Aorta (tissue), 5 donors: Measurements from ENCODE around the gene HACD4. TPM values are rescaled to one million over a fixed set of nuclear protein-coding genes. Genes with fewer than 3 reads are reported as not detected.
"Not testable (repeated sequence)": the region's sequence is repeated elsewhere in the genome, so short reads cannot be mapped to it uniquely, and the experiment has no call there.

Source experiments
- ATAC-seq: fragments of 200-7000 bp; cut with Tn5 transposase; one replicate; pipeline ENCODE4 v1.9.1; 2022; ENCODE audit warnings: moderate library complexity; ENCODE audit not compliant: low FRiP score
- DNase-seq, 2 donors: peaks; one replicate each; pipeline ENCODE4 v3.0.0-alpha.2; 2020
- H3K27ac ChIP-seq, 2 donors: one replicate each; pipeline ENCODE4 v1.5.1; 2013; ENCODE audit warnings: low read length in 2 of 2, mild to moderate bottlenecking in 2 of 2, moderate library complexity in 2 of 2, control low read depth in 1 of 2, inconsistent platforms in 1 of 2, low read depth in 1 of 2
- H3K27me3 ChIP-seq, 2 donors: one replicate each; pipeline ENCODE4 v1.6.1; 2013; ENCODE audit warnings: control low read depth in 1 of 2, low read length in 1 of 2, mild to moderate bottlenecking in 1 of 2, moderate library complexity in 1 of 2; ENCODE audit not compliant: insufficient read depth in 2 of 2, control insufficient read depth in 1 of 2
- H3K36me3 ChIP-seq, 2 donors: one replicate each; pipeline ENCODE4 v1.6.1; 2013; ENCODE audit warnings: control low read depth in 1 of 2, low read length in 1 of 2, mild to moderate bottlenecking in 1 of 2; ENCODE audit not compliant: insufficient read depth in 2 of 2, control insufficient read depth in 1 of 2
- H3K4me1 ChIP-seq, 2 donors: one replicate each; pipeline ENCODE4 v1.6.1; 2013; ENCODE audit warnings: low read length in 2 of 2, control low read depth in 1 of 2, mild to moderate bottlenecking in 1 of 2, moderate library complexity in 1 of 2; ENCODE audit not compliant: insufficient read depth in 2 of 2, control insufficient read depth in 1 of 2
- H3K4me3 ChIP-seq, 2 donors: one replicate each; pipeline ENCODE4 v1.5.1; 2013; ENCODE audit warnings: low read length in 2 of 2, control low read depth in 1 of 2, mild to moderate bottlenecking in 1 of 2
- H3K9me3 ChIP-seq: one replicate; pipeline ENCODE4 v1.6.1; 2013; ENCODE audit warnings: mild to moderate bottlenecking, low read length; ENCODE audit not compliant: control insufficient read depth
- WGBS, 2 donors: extraction: QIAGEN DNeasy Blood & Tissue Kit; methylation state at CpG; one replicate each; pipeline ENCODE4 v1.1.7; 2013; 5-methylcytosine and 5-hydroxymethylcytosine counted together
- intact Hi-C, 2 donors: fragments of 100-400 bp; cut with DNase I; formaldehyde crosslinking; loops; one replicate each; pipeline versions ENCODE4 v1.14.2 to v1.15.0; 2022
- polyA plus RNA-seq, 2 donors: library from polyadenylated mRNA; stranded (reverse); fragments of 200-250 nt; gene quantifications; one replicate each; pipeline ENCODE4 v1.2.3, GENCODE V29; 2013
- total RNA-seq, 2 donors: library from RNA; stranded (reverse); fragmentation: NEBNext Ultra II Directional; extraction: Animal tissue kit (Norgen Biotek cat#: 25700); gene quantifications; one replicate each; pipeline ENCODE4 v1.2.1, GENCODE V29; 2021
- donor health status: healthy with polysubstance abuse.
- donor health status: Bipolar disorder and iron deficiency.
- donor health status: DM: no; HTN: no; CAD: no.
- donor health status: DM: no; HTN: no; CAD: no.
- donor health status: DM: yes; HTN: yes; CAD: no.

HACD4 gene
- total and polyA plus RNA-seq, 4 donors: 1.3 to 6.8 (median 4.3) TPM

DNA sequence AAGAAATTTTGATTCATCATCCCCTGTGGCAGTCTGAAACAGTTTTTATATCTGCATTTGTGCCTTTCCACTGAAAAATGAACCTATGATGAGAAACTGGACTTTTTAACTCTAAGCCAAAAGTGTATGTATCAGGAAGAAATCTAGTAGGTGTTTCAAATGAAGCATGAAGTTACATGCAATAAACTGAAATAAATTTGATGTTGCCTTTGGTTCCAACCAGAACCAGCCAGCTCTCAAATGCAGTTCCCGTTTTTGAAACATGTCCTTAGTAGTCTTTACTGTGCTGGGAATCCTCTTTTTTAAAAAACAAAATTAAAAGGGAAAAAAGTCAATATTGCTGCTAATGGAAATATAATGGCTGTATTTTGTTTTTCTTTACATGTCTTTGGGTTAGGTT is 43.9 kb downstream of the HACD4 start:
- Histone ChIP-seq H3K36me3 (peaks cover 0 to 1% of the 10 kb centered on the region in 2 donors), H3K4me3 (no peak overlapping the region), H3K9me3 (no peaks in the 10 kb centered on the region), H3K27me3 (no peaks in the 10 kb centered on the region), H3K27ac (no peak overlapping the region), H3K4me1 (peaks cover 0 to 8% of the 10 kb centered on the region in 2 donors)
- ATAC-seq (no peak), DNase-seq (no peak)
- intact Hi-C loops: loop anchor here in 1 of 2 donors (10.0 kb wide), 1 partner anchor 97 kb away; no protein-coding TSS in a partner anchor
- 25 to 26% methylated on average over 1 of the region's 1 CpG for WGBS, 2 donors

DNA sequence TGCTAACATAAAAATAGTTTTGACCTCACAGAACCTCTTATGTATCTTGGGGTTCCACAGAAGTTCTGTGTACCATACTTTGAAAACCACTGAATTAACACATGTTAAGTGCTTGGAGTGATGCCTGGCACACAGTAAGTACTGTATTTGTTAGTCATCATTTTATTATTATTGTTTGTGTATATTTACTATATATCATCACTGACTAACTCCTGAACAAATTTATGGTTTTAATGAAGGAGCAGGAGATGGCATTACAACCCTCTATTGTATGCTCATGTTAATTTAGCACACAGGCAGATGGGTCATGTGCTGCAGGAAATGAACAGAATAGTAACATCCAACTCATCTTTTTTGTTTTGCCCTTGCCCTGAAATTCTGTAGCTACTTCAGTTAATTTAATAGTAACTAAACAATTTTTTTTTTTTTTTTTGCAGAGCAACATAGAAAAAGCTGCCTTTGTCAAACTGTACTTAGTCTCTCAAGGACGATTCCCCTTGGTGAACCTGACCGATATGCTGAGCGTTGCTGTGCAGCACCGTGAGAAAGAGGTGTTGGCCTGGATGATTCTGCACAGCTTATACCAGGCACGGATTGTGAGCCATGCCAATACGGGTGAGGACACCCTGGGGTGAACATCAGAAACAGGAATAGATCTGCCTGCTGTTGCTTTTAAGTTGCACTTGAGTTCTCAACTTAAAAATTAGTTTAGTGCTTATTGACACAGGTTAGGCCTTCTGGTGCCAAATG is 45.4 kb downstream of the HACD4 start:
- no peak overlapping the region for H3K4me3 ChIP-seq
- H3K9me3 ChIP-seq: no peaks in the 10 kb centered on the region
- H3K27ac ChIP-seq: no peak overlapping the region
- intact Hi-C loops: loop anchor here in 1 of 2 donors (10.0 kb wide), 1 partner anchor 99 kb away; no protein-coding TSS in a partner anchor
- ATAC-seq: no peak
- WGBS, 2 donors: 94 to 95% methylated on average over 6 of the region's 6 CpGs
- peaks cover 0 to 8% of the 10 kb centered on the region in 2 donors for H3K4me1 ChIP-seq
- DNase-seq: no peak
- no peaks in the 10 kb centered on the region for H3K27me3 ChIP-seq
- peaks cover 0 to 1% of the 10 kb centered on the region in 2 donors for H3K36me3 ChIP-seq

DNA sequence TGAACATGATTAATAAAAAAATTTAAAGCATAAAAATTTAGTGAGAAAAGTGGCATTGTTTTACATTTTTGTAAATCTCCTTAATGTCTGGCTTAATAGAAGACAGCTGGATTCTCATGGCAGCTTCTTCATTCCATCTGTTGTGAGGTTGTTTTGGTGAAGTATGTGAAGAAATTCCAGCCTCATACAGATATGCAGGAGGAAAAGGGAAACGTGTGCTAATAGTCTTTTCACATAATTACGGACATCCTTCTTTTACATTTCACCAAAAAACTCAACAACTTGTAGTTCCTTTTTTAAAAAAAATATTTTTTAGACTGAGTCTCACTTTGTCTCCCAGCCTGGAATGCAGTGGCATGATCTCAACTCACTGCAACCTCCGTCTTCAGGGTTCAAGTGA is 46.9 kb downstream of the HACD4 start:
- Histone ChIP-seq H3K9me3 (no peaks in the 10 kb centered on the region), H3K4me1 (peaks cover 0 to 8% of the 10 kb centered on the region in 2 donors), H3K36me3 (peaks cover 0 to 1% of the 10 kb centered on the region in 2 donors), H3K27ac (no peak overlapping the region), H3K27me3 (no peaks in the 10 kb centered on the region), H3K4me3 (no peak overlapping the region)
- WGBS, 2 donors: 60 to 67% methylated on average over 3 of the region's 3 CpGs
- intact Hi-C loops: loop anchor here (5.0 to 10.0 kb wide), 4 partner anchors 33 to 113 kb away; partner anchors contain the start of gene HACD4 (in 1 of the 2)
- DNase-seq: no peak
- ATAC-seq: no peak

DNA sequence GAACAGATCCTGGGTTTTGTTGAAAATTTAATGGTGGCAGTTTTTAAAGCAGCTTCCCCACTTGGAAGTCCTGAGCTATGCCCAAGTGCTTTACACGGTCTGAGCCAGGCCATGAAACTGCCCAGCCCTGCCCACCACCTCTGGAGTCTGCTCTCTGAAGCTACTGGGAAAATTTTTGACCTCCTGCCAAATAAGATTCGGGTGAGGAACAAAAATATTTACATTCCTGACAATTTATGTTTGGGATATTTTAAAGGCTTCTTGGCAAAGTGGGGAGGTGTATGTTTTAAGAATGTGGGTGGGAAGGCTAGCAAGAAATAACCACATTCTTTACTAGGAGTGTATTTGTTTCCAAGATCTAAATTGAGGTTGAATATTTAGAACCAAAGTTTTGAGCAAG is 50.0 kb downstream of the HACD4 start:
- Histone ChIP-seq H3K4me1 (peaks cover 0 to 5% of the 10 kb centered on the region in 2 donors), H3K27me3 (no peaks in the 10 kb centered on the region), H3K9me3 (no peaks in the 10 kb centered on the region), H3K36me3 (peaks cover 1 to 4% of the 10 kb centered on the region in 2 donors), H3K27ac (peak overlapping the region; percentile 52 to 64), H3K4me3 (no peak overlapping the region)
- peak in 1 of 2 donors; percentile 68 for DNase-seq
- WGBS, 2 donors: 2 to 4% methylated on average over 2 of the region's 2 CpGs
- intact Hi-C loops: loop anchor here (5.0 to 10.0 kb wide), 4 partner anchors 36 to 116 kb away; partner anchors contain the start of gene HACD4 (in 1 of the 2)
- peak; percentile 89 for ATAC-seq

DNA sequence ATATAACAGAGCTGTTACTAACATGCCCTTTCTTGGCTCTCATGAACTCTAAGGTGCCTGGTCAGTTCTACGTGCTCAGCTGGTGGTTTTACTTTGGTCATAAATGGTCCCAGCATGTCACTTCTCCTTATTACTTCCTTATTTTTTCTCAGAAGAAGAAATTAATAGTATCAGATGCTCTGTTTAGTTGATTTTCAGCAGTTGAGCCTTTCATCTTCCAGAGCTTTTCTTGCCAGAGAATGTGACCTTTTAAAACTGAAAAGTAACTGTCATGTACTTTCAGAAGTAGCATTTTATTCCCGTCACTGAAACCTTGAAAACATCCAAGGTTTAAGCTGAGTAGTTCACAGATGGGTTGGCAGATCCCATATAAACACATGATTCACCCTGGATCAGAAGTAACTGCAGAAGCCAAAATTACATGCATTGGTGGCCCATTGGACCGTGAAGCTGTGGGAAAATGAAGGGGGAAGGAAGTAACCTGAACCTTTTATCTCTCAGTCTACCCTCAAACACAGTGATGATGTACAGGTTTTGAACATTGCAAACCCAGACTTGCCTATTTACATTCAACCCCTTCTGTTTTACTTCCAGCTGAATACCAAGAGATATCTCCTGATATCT is 50.5 kb downstream of the HACD4 start:
- intact Hi-C loops: loop anchor here (5.0 to 10.0 kb wide), 4 partner anchors 36 to 116 kb away; partner anchors contain the start of gene HACD4 (in 1 of the 2)
- Histone ChIP-seq H3K36me3 (peaks cover 0 to 4% of the 10 kb centered on the region in 2 donors), H3K27me3 (no peaks in the 10 kb centered on the region), H3K4me1 (peaks cover 0 to 5% of the 10 kb centered on the region in 2 donors), H3K27ac (peak overlapping the region; percentile 52 to 84), H3K4me3 (no peak overlapping the region), H3K9me3 (no peaks in the 10 kb centered on the region)
- ATAC-seq (peak; percentile 77), DNase-seq (no peak)
- 0 to 3% methylated on average over 3 of the region's 3 CpGs for WGBS, 2 donors

DNA sequence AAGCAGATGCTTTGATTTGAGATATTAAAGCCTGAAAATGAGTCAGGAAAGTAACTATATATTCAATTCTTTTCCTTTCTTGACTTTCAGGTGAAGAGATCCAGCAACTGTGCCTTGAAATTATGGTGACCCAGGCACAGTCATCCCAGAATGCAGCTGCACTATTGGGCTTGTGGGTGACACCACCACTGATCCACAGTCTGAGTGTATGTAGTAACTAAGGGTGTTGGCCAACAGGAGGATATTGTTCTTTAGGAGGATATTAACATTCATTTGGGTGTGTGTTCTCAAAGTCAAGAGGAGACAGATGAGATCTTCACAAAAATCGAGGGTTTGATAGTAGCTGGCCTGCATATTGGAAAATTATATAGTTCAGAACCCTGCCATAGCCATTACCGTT is 53.2 kb downstream of the HACD4 start:
- 91 to 92% methylated on average over 2 of the region's 2 CpGs for WGBS, 2 donors
- H3K9me3 ChIP-seq: no peaks in the 10 kb centered on the region
- H3K27ac ChIP-seq: no peak overlapping the region
- no peaks in the 10 kb centered on the region for H3K27me3 ChIP-seq
- peaks cover 0 to 4% of the 10 kb centered on the region in 2 donors for H3K36me3 ChIP-seq
- no peak for DNase-seq
- ATAC-seq: no peak
- intact Hi-C loops: no loop called here
- no peak overlapping the region for H3K4me3 ChIP-seq
- H3K4me1 ChIP-seq: peaks cover 0 to 2% of the 10 kb centered on the region in 2 donors

DNA sequence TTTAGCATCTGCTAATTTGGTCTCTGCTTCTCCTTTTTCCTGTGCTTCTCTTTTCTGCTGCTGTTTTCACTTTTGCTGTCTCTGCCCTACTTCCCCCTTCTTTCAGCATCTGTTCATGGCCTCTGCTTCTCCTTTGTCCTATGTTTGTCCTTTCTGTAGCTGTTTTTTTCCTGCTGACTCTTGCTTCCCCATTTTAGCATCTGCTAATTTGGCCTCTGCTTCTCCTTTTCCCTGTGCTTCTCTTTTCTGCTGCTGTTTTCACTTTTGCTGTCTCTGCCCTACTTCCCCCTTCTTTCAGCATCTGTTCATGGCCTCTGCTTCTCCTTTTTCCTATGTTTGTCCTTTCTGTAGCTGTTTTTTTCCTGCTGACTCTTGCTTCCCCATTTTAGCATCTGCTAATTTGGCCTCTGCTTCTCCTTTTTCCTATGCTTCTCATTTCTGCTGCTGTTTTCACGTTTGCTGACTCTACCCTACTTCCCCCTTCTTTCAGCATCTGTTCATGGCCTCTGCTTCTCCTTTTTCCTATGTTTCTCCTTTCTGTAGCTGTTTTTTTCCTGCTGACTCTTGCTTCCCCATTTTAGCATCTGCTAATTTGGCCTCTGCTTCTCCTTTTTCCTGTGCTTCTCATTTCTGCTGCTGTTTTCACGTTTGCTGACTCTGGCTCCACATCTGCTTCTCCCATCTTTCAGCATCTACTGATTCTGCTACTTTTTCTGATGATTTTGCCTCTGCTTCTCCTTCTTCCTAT is 57.1 kb downstream of the HACD4 start:
- not testable (repeated sequence) for H3K9me3 ChIP-seq, H3K27me3 ChIP-seq, ATAC-seq, H3K36me3 ChIP-seq, H3K27ac ChIP-seq, H3K4me3 ChIP-seq, H3K4me1 ChIP-seq, DNase-seq
- WGBS, 2 donors: 81 to 90% methylated on average over 2 of the region's 2 CpGs
- intact Hi-C loops: loop anchor here in 1 of 2 donors (2.0 kb wide), 1 partner anchor 24 kb away; no protein-coding TSS in a partner anchor

DNA sequence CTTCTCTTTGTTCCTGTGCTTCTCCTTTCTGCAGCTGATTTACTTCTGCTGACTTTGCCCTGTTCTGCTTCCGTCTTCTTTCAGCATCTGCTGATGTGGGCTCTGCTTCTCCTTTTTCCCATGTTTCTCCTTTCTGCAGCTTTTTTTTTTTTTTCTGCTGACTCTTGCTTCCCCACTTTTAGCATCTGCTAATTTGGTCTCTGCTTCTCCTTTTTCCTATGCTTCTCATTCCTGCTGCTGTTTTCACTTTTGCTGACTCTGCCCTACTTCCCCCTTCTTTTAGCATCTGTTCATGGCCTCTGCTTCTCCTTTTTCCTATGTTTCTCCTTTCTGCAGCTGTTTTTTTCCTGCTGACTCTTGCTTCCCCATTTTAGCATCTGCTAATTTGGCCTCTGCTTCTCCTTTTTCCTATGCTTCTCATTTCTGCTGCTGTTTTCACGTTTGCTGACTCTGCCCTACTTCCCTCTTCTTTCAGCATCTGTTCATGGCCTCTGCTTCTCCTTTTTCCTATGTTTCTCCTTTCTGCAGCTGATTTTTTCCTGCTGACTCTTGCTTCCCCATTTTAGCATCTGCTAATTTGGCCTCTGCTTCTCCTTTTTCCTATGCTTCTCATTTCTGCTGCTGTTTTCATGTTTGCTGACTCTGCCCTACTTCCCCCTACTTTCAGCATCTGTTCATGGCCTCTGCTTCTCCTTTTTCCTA is 58.0 kb downstream of the HACD4 start:
- H3K27me3 ChIP-seq, H3K4me3 ChIP-seq, DNase-seq, H3K9me3 ChIP-seq, H3K36me3 ChIP-seq, H3K4me1 ChIP-seq, H3K27ac ChIP-seq, intact Hi-C loops, ATAC-seq: not testable (repeated sequence)
- 90 to 97% methylated on average over 2 of the region's 2 CpGs for WGBS, 2 donors
